ENCODE measurements around the gene CEACAM18.

The CEACAM18 gene

DNA sequence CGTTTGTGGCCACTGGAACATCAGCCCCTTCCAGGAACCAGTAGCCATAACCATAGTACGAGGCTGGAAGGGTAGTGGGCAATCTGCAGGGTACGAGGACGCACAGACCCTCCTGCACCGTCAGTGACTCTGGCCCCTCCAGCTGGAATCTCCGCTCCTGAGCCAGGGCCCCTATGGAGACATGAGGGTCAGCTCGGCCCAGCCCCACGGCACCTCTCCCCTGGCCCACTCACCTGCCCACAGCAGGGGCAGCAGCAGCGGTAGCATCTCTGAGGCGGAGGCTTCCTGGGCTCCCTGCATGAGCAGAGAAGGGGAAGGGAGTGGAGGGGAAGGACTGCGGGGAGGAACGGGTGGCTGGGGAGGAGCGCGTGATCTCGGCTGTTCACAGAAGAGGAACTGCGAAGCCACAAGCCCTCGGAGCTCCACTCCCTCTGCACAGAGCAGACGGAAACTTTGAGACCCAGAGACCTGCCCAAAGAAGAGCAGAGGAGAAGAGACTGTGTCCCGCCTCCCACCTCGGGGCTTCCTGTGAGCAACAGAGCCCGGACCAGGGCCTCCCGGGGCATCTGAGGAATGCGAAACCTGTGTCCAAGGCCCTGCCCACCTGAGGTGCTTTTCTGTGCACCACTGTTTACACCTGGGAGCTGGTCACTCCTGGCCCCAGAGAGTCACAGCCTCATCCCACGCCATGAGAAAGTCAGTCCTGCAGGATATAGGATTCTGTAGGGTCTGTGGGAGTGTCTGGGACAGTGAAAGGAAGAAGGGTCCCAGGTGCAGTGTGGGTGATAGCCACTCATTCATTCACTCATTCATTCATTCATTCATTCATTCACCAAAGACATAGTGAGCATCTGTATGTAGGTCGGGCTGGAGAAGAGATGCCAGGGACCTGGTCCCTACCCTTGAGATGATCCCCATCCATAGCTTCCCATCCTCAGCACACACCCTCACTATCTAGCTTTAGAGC lies 53.3 kb downstream of the CEACAM18 start, which contains the start of gene SIGLEC6:
SIGLEC6 (minus strand) TSS at position 322 of the 967 bp plus-strand sequence; CDS start at position 300, 22 bp downstream.
- no peak for DNase-seq (ENCODE audit: low read depth)

- no peak for DNase-seq (ENCODE audit: low read depth)
These were observed 57.2 kb downstream of the CEACAM18 start for GRCh38 chr19:51535535-51535934.

- no peak for DNase-seq (ENCODE audit: low read depth)
These were observed 61.6 kb downstream of the CEACAM18 start for GRCh38 chr19:51539821-51540366.

Measured in stimulated activated CD8-positive, alpha-beta memory T cell treated with anti-CD3 and anti-CD28 coated beads, Interleukin-15, amount 100 ng/mL, for 1 hour (primary cell).